SK-N-SH (cell line): Measurements from ENCODE around the gene GRB7. TPM values are rescaled to one million over a fixed set of nuclear protein-coding genes. Genes with fewer than 3 reads are reported as not detected.

ENCODE experiments used
- CTCF ChIA-PET: fragments of 300-600, 350-600 bp; formaldehyde crosslinking; extraction: SDS; loops from one replicate; lab custom pipeline; 2021; lab: Yijun Ruan, JAX
- POLR2A ChIA-PET: fragments of 350-600 bp; sonication (Branson Sonifier 250); formaldehyde crosslinking; extraction: SDS; loops from one replicate; lab custom pipeline; 2020; ENCODE audit warnings: antibody characterized with exemption, inconsistent platforms; lab: Yijun Ruan, JAX
- DNase-seq: peaks from one replicate; pipeline ENCODE4 v3.0.0; 2012
- H2AFZ ChIP-seq: fragments of 200-600 bp; sonication (generic); 2 replicates; pipeline ENCODE4 v1.8.1; 2016; ENCODE audit warnings: antibody characterized with exemption, mild to moderate bottlenecking, low read depth
- H3F3A ChIP-seq: fragments of 200-600 bp; sonication (generic); replicated peaks from 2 replicates; pipeline ENCODE3; 2016; ENCODE audit warnings: antibody characterized with exemption, mild to moderate bottlenecking; ENCODE audit not compliant: insufficient read depth
- H3K27ac ChIP-seq, 2 experiments: fragments of 200-500 bp in 1 of 2; fragments of 200-600 bp in 1 of 2; sonication (Bioruptor generic) in 1 of 2; sonication (generic), shearing (Covaris generic) in 1 of 2; 2 replicates each; pipeline versions ENCODE4 v1.5.1 to v1.6.1; 2014 to 2016; ENCODE audit warnings: low read depth in 2 of 2, inconsistent platforms in 1 of 2, low read length in 1 of 2, mild to moderate bottlenecking in 1 of 2, mixed read lengths in 1 of 2
- H3K27me3 ChIP-seq: fragments of 200-600 bp; sonication (generic), shearing (Covaris generic); 2 replicates; pipeline ENCODE4 v1.6.1; 2016; ENCODE audit warnings: mixed run types; ENCODE audit not compliant: insufficient read depth
- H3K36me3 ChIP-seq, 2 experiments: fragments of 200-500 bp in 1 of 2; fragments of 200-600 bp in 1 of 2; sonication (Bioruptor generic) in 1 of 2; sonication (generic) in 1 of 2; replicated peaks in 1 of 2; 2 replicates each; pipeline versions ENCODE3 to v1.5.1; 2014 to 2016; ENCODE audit warnings: low read length in 1 of 2, mild to moderate bottlenecking in 1 of 2; ENCODE audit not compliant: insufficient read depth in 2 of 2, control insufficient read depth in 1 of 2
- H3K4me1 ChIP-seq, 2 experiments: fragments of 200-500 bp in 1 of 2; fragments of 200-600 bp in 1 of 2; sonication (Bioruptor generic) in 1 of 2; sonication (generic), shearing (Covaris generic) in 1 of 2; 2 replicates each; pipeline versions ENCODE4 v1.5.1 to v1.6.1; 2014 to 2016; ENCODE audit warnings: low read depth in 1 of 2, low read length in 1 of 2, mixed run types in 1 of 2; ENCODE audit not compliant: insufficient read depth in 2 of 2, control insufficient read depth in 1 of 2
- H3K4me2 ChIP-seq: fragments of 200-600 bp; sonication (generic), shearing (Covaris generic); 2 replicates; pipeline ENCODE4 v1.6.1; 2017; ENCODE audit warnings: mixed run types
- H3K4me3 ChIP-seq, 2 experiments: fragments of 200-500 bp in 1 of 2; fragments of 200-600 bp in 1 of 2; sonication (Bioruptor generic) in 1 of 2; sonication (generic), shearing (Covaris generic) in 1 of 2; 2 replicates each; pipeline versions ENCODE4 v1.5.1 to v1.8.1; 2014 to 2016; ENCODE audit warnings: low read depth in 2 of 2, inconsistent platforms in 1 of 2, low read length in 1 of 2, mild to moderate bottlenecking in 1 of 2, mixed read lengths in 1 of 2, moderate library complexity in 1 of 2
- H3K79me2 ChIP-seq: fragments of 200-600 bp; sonication (generic); 2 replicates; pipeline ENCODE4 v1.8.1; 2017; ENCODE audit warnings: mild to moderate bottlenecking; ENCODE audit not compliant: insufficient read depth
- H3K9ac ChIP-seq: fragments of 200-600 bp; sonication (generic); 2 replicates; pipeline ENCODE4 v1.6.1; 2017; ENCODE audit warnings: mixed run types
- H3K9me2 ChIP-seq: fragments of 200-600 bp; sonication (generic); 2 replicates; pipeline ENCODE4 v1.6.1; 2017; ENCODE audit warnings: mixed run types
- H3K9me3 ChIP-seq: fragments of 200-600 bp; sonication (generic); 2 replicates; pipeline ENCODE4 v1.6.1; 2017; ENCODE audit warnings: mixed run types, mild to moderate bottlenecking, moderate library complexity
- H4K20me1 ChIP-seq: fragments of 200-600 bp; sonication (generic); 2 replicates; pipeline ENCODE4 v1.6.1; 2017; ENCODE audit warnings: mild to moderate bottlenecking, mixed run types; ENCODE audit not compliant: insufficient read depth
- CHD2 ChIP-seq: fragments of 150-350 bp; IDR thresholded peaks from 2 replicates; pipeline ENCODE4 v1.6.1; 2018; ENCODE audit warnings: low read length; ENCODE audit not compliant: partially characterized antibody
- ELF1 ChIP-seq: IDR thresholded peaks from 2 replicates; pipeline ENCODE4 v1.4.0; 2012
- FOSL2 ChIP-seq: IDR thresholded peaks from 2 replicates; pipeline ENCODE4 v1.4.0; 2012; ENCODE audit warnings: low read depth, mild to moderate bottlenecking, moderate library complexity, borderline replicate concordance
- FOXM1 ChIP-seq: IDR thresholded peaks from 2 replicates; pipeline ENCODE4 v1.4.0; 2012; ENCODE audit warnings: low read depth, mild to moderate bottlenecking
- MXI1 ChIP-seq: IDR thresholded peaks from 2 replicates; pipeline ENCODE4 v1.6.1; 2012; ENCODE audit warnings: mild to moderate bottlenecking, low read depth, low read length, improper control_type of control experiment
- NFIC ChIP-seq: IDR thresholded peaks from 2 replicates; pipeline ENCODE4 v1.4.0; 2012; ENCODE audit warnings: borderline replicate concordance
- NRF1 ChIP-seq: IDR thresholded peaks from 2 replicates; pipeline ENCODE4 v1.6.1; 2012; ENCODE audit warnings: low read depth, mild to moderate bottlenecking, low read length
- PBX3 ChIP-seq: IDR thresholded peaks from 2 replicates; pipeline ENCODE4; 2012
- POLR2AphosphoS5 ChIP-seq: IDR thresholded peaks from 2 replicates; pipeline ENCODE4 v1.6.1; 2012; ENCODE audit warnings: low read depth, low read length
- RAD21 ChIP-seq: IDR thresholded peaks from 2 replicates; pipeline ENCODE4 v1.6.1; 2012; ENCODE audit warnings: mild to moderate bottlenecking, low read length
- RCOR1 ChIP-seq: fragments of 150-350 bp; IDR thresholded peaks from 2 replicates; pipeline ENCODE4 v1.6.1; 2017; ENCODE audit warnings: antibody characterized with exemption, low read length
- REST ChIP-seq: IDR thresholded peaks from 2 replicates; pipeline ENCODE4 v1.6.1; 2012; ENCODE audit warnings: mild to moderate bottlenecking, low read depth, low read length, moderate library complexity
- TAF1 ChIP-seq: IDR thresholded peaks from 2 replicates; pipeline ENCODE4 v1.6.1; 2012; ENCODE audit warnings: low read depth, mild to moderate bottlenecking, low read length, moderate library complexity, borderline replicate concordance
- TCF12 ChIP-seq: IDR thresholded peaks from 2 replicates; pipeline ENCODE4 v1.4.0; 2012
- WGBS: methylation state at CpG from one replicate; pipeline ENCODE4 v1.1.6; 2017; ENCODE audit warnings: low lambda C conversion rate; 5-methylcytosine and 5-hydroxymethylcytosine counted together
- polyA plus RNA-seq, 3 experiments: library from polyadenylated mRNA; depleted of rRNA; stranded (reverse); fragments of >200 nt; gene quantifications; 2 replicates each; pipeline ENCODE4 v1.2.3, GENCODE V29; 2012

Gene GRB7
- polyA plus RNA-seq, 1 of the 3 experiments (the other 2 are of a cell fraction) = not detected

- no peak overlapping the region for H3K4me3 ChIP-seq
- WGBS = 75% methylated on average over 7 of the region's 11 CpGs
- no peaks in the 10 kb centered on the region for H3K36me3 ChIP-seq
Measured at GRCh38 chr17:39716879-39717536, 20.7 kb upstream of the GRB7 start.

More at GRCh38 chr17:39716879-39717536, 20.7 kb upstream of the GRB7 start:
- Histone ChIP-seq H3F3A (no peaks in the 10 kb centered on the region), H2AFZ (no peak overlapping the region), H3K9me3 (no peaks in the 10 kb centered on the region), H3K9ac (no peak overlapping the region), H3K79me2 (no peaks in the 10 kb centered on the region), H3K4me2 (no peak overlapping the region), H3K9me2 (no peaks in the 10 kb centered on the region), H4K20me1 (no peaks in the 10 kb centered on the region), H3K27me3 (no peaks in the 10 kb centered on the region; the same call in 1 of the 2 replicates), H3K4me1 (no peaks in the 10 kb centered on the region), H3K27ac (no peak overlapping the region)
- ChIA-PET CTCF (interaction anchor here (1.2 kb wide), 1 partner anchor 13 kb away, joined by 3 read pairs; no protein-coding TSS in a partner anchor), POLR2A (no interaction called here)
- DNase-seq = no peak
- TF ChIP-seq REST (no peak), MXI1 (no peak), RAD21 (no peak), CHD2 (no peak), NFIC (no peak), PBX3 (no peak), RCOR1 (no peak), POLR2AphosphoS5 (no peak), NRF1 (no peak), FOSL2 (no peak), TCF12 (no peak), FOXM1 (no peak), ELF1 (no peak), TAF1 (no peak)
